Liver (tissue), 9 donors: ENCODE measurements around the gene TVP23C. TPM values are rescaled to one million over a fixed set of nuclear protein-coding genes. Genes with fewer than 3 reads are reported as not detected.

Experiments used
- DNase-seq: peaks from one replicate; pipeline ENCODE4 v3.0.0-alpha.2; 2017; ENCODE audit warnings: low spot score
- H3K27ac ChIP-seq, 2 donors: one replicate each; pipeline ENCODE4 v1.7.0; 2013; ENCODE audit warnings: inconsistent platforms in 2 of 2, low read length in 2 of 2, control low read depth in 1 of 2, low read depth in 1 of 2, mild to moderate bottlenecking in 1 of 2
- H3K27me3 ChIP-seq, 4 donors: one replicate each; pipeline versions ENCODE4 v1.6.1 to v1.7.0; 2013; ENCODE audit warnings: low read length in 3 of 4, inconsistent platforms in 1 of 4, mild to moderate bottlenecking in 1 of 4, moderate library complexity in 1 of 4; ENCODE audit not compliant: control insufficient read depth in 4 of 4, insufficient read depth in 4 of 4
- H3K36me3 ChIP-seq, 4 donors: one replicate each; pipeline versions ENCODE4 v1.6.1 to v1.7.0; 2013; ENCODE audit warnings: low read length in 3 of 4, mild to moderate bottlenecking in 3 of 4, low read depth in 1 of 4, moderate library complexity in 1 of 4; ENCODE audit not compliant: control insufficient read depth in 4 of 4, insufficient read depth in 3 of 4
- H3K4me1 ChIP-seq, 4 donors: one replicate each; pipeline versions ENCODE4 v1.6.1 to v1.7.0; 2013; ENCODE audit warnings: low read length in 3 of 4, mild to moderate bottlenecking in 3 of 4, moderate library complexity in 1 of 4; ENCODE audit not compliant: control insufficient read depth in 4 of 4, insufficient read depth in 4 of 4
- H3K4me3 ChIP-seq, 3 donors: one replicate each; pipeline versions ENCODE4 v1.6.1 to v1.7.0; 2013; ENCODE audit warnings: low read length in 3 of 3, control low read depth in 1 of 3, low read depth in 1 of 3, mild to moderate bottlenecking in 1 of 3
- H3K9ac ChIP-seq, 2 donors: one replicate each; pipeline ENCODE4 v1.7.0; 2013; ENCODE audit warnings: low read length in 2 of 2, mild to moderate bottlenecking in 2 of 2, moderate library complexity in 2 of 2, control low read depth in 1 of 2, low read depth in 1 of 2
- H3K9me3 ChIP-seq, 4 donors: one replicate each; pipeline versions ENCODE4 v1.6.1 to v1.7.0; 2013; ENCODE audit warnings: low read length in 3 of 4; ENCODE audit not compliant: control insufficient read depth in 4 of 4
- ATF3 ChIP-seq: IDR thresholded peaks from 2 replicates; pipeline ENCODE4 v1.6.1; 2016; ENCODE audit warnings: antibody characterized with exemption
- CTCF ChIP-seq: fragments of 150-350 bp; IDR thresholded peaks from 2 replicates; pipeline ENCODE4 v1.5.1; 2017; ENCODE audit warnings: improper control_type of control experiment, low read depth, low read length; ENCODE audit not compliant: missing input control
- EGR1 ChIP-seq, 2 donors: IDR thresholded peaks; 2 replicates each; pipeline ENCODE4 v1.6.1; 2016 to 2018; ENCODE audit warnings: antibody characterized with exemption in 2 of 2, low read depth in 2 of 2
- FOXA1 ChIP-seq: IDR thresholded peaks from 2 replicates; pipeline ENCODE4 v1.6.1; 2016; ENCODE audit warnings: antibody characterized with exemption
- FOXA2 ChIP-seq: IDR thresholded peaks from 2 replicates; pipeline ENCODE4 v1.6.1; 2016; ENCODE audit warnings: antibody characterized with exemption
- GABPA ChIP-seq, 2 donors: IDR thresholded peaks in 1 of 2; conservative IDR thresholded peaks in 1 of 2; 2 replicates each; pipeline ENCODE4 v1.6.1; 2016; ENCODE audit warnings: antibody characterized with exemption in 2 of 2, mild to moderate bottlenecking in 1 of 2, moderate library complexity in 1 of 2
- HNF4A ChIP-seq, 2 donors: conservative IDR thresholded peaks; 2 replicates each; pipeline ENCODE4 v1.6.1; 2016; ENCODE audit warnings: antibody characterized with exemption in 2 of 2, mild to moderate bottlenecking in 2 of 2
- HNF4G ChIP-seq: IDR thresholded peaks from 2 replicates; pipeline ENCODE4 v1.6.1; 2016; ENCODE audit warnings: antibody characterized with exemption
- JUND ChIP-seq, 2 donors: IDR thresholded peaks; 2 replicates each; pipeline ENCODE4 v1.6.1; 2016; ENCODE audit warnings: antibody characterized with exemption in 2 of 2
- NR2F2 ChIP-seq: IDR thresholded peaks from 2 replicates; pipeline ENCODE4 v1.6.1; 2016; ENCODE audit warnings: antibody characterized with exemption
- RXRA ChIP-seq, 2 donors: IDR thresholded peaks; 2 replicates each; pipeline ENCODE4 v1.6.1; 2017 to 2018; ENCODE audit warnings: antibody characterized with exemption in 2 of 2, mild to moderate bottlenecking in 1 of 2
- SP1 ChIP-seq: IDR thresholded peaks from 2 replicates; pipeline ENCODE4 v1.6.1; 2018; ENCODE audit warnings: antibody characterized with exemption, mild to moderate bottlenecking
- TAF1 ChIP-seq: conservative IDR thresholded peaks from 2 replicates; pipeline ENCODE4 v1.6.1; 2016; ENCODE audit warnings: antibody characterized with exemption, mild to moderate bottlenecking
- YY1 ChIP-seq: IDR thresholded peaks from 2 replicates; pipeline ENCODE4 v1.6.1; 2016; ENCODE audit warnings: antibody characterized with exemption, mild to moderate bottlenecking
- ZBTB33 ChIP-seq: IDR thresholded peaks from 2 replicates; pipeline ENCODE4 v1.6.1; 2016; ENCODE audit warnings: antibody characterized with exemption
- WGBS: extraction: QIAGEN DNeasy Blood & Tissue Kit; methylation state at CpG from one replicate; pipeline ENCODE4 v1.1.7; 2013; 5-methylcytosine and 5-hydroxymethylcytosine counted together
- polyA plus RNA-seq, 2 donors: library from polyadenylated mRNA; stranded (reverse) in 1 of 2; unstranded in 1 of 2; fragments of 200-250 nt in 1 of 2; fragments of >200 nt in 1 of 2; fragmentation: Nextera tagmentation in 1 of 2; extraction: Ambion mirVana in 1 of 2; gene quantifications; one replicate each; pipeline versions ENCODE4 v1.2.1 to v1.2.3, GENCODE V29; 2013 to 2015
- total RNA-seq, 2 donors: library from RNA; depleted of rRNA; stranded (reverse); fragments of >200 nt; gene quantifications; one replicate each; pipeline ENCODE4 v1.2.3, GENCODE V29; 2014
- donor health status: healthy.
- donor health status: healthy.
- donor health status: healthy.
- donor health status: healthy.
- donor health status: healthy.

TVP23C gene
- total and polyA plus RNA-seq, 4 donors, result 0.77 to 20.7 (median 4.9) TPM

GRCh38 chr17:15479703-15480102, 83.6 kb downstream of the TVP23C start (continued):
- TF ChIP-seq ZBTB33, result no peak
- TF ChIP-seq FOXA1, result no peak
- no peak for TF ChIP-seq RXRA (IDR thresholded peaks at IDR 0.05)
- no peak for TF ChIP-seq GABPA (IDR thresholded peaks at IDR 0.05 in 1 of 2, conservative IDR thresholded peaks at IDR 0.05 in 1 of 2)

- WGBS, result 91% methylated on average over 5 of the region's 5 CpGs
- no peak for DNase-seq
- H3K36me3 ChIP-seq, result peaks cover 0 to 3% (median 0%) of the 10 kb centered on the region in 4 donors
- no peak overlapping the region for H3K27ac ChIP-seq
- no peak for TF ChIP-seq NR2F2
- no peak for TF ChIP-seq HNF4A (conservative IDR thresholded peaks at IDR 0.05)
- H3K4me1 ChIP-seq, result no peaks in the 10 kb centered on the region
- H3K9me3 ChIP-seq, result no peaks in the 10 kb centered on the region
- no peak overlapping the region for H3K9ac ChIP-seq
- H3K27me3 ChIP-seq, result no peaks in the 10 kb centered on the region
- H3K4me3 ChIP-seq, result no peak overlapping the region
These were observed 84.4 kb downstream of the TVP23C start for GRCh38 chr17:15478845-15479244.

GRCh38 chr17:15475631-15476354, 87.5 kb downstream of the TVP23C start:
- H3K27me3 ChIP-seq, result no peaks in the 10 kb centered on the region
- H3K9ac ChIP-seq, result no peak overlapping the region
- TF ChIP-seq JUND (IDR thresholded peaks at IDR 0.05), result no peak
- TF ChIP-seq EGR1 (IDR thresholded peaks at IDR 0.05; ENCODE audit: low read depth in 2 of 2), result no peak
- TF ChIP-seq HNF4A (conservative IDR thresholded peaks at IDR 0.05), result no peak
- no peak for TF ChIP-seq GABPA (IDR thresholded peaks at IDR 0.05 in 1 of 2, conservative IDR thresholded peaks at IDR 0.05 in 1 of 2)
- TF ChIP-seq ZBTB33, result no peak
- no peak for TF ChIP-seq HNF4G
- TF ChIP-seq ATF3, result no peak
- no peak for TF ChIP-seq RXRA (IDR thresholded peaks at IDR 0.05)
- TF ChIP-seq NR2F2, result no peak
- TF ChIP-seq YY1, result no peak
- TF ChIP-seq SP1, result no peak
- no peak for TF ChIP-seq TAF1
- no peak for TF ChIP-seq CTCF
- TF ChIP-seq FOXA2, result no peak
- no peak for DNase-seq
- no peak overlapping the region for H3K4me3 ChIP-seq
- H3K9me3 ChIP-seq, result no peaks in the 10 kb centered on the region
- WGBS, result 98% methylated on average over 8 of the region's 8 CpGs
- H3K4me1 ChIP-seq, result no peaks in the 10 kb centered on the region
- H3K36me3 ChIP-seq, result no peaks in the 10 kb centered on the region
- H3K27ac ChIP-seq, result no peak overlapping the region
